Activated CD4-positive, alpha-beta T cell treated with anti-CD3 and anti-CD28 coated beads for 1 hour (primary cell): ENCODE data around the gene GPS1.

Experiments
- DNase-seq: peaks from one replicate; pipeline ENCODE4 v3.0.0-alpha.2; 2020

GPS1 gene

DNA sequence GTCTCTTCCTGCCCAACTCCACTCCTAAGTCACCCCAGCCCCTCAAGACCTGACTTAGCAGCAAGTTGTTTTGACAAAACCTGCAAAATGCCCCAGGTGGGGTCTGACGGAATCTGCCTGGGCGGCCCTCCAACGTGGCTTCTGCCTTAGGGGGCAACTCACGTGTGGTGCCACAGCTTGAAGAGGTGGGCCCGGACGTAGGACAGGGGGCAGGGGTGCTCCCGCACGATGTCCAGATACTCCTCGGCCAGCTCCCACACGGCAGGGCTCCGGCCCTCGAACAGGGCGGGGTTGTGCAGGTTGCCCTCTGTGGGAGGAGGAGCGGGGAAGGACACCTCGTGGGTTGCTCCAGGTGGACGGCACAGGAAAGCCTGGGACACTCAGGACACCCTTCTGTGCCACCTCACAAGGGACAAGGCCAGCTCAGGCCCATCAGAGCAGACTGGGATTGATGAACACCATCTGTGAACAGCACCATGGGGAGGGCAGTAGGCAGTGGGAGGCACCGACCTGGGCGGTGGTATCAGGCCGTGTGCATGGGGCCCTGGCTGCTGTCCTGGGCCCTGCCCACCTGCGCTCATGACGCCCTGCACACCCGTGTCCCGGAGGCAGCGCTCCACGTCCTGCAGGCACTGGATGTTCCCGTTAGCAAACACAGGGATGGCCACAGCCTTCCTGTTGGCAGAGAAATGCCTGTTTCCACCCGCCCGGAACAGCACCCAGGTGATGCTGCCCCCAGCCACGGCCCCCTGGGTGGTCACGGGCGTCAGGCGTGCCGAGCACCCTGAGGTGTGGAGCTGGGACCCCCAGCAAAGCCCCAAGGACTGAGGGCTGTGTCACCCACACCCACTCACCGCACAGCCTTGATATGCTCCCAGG lies 9.6 kb downstream of the GPS1 start:
- DNase-seq: no peak

DNA sequence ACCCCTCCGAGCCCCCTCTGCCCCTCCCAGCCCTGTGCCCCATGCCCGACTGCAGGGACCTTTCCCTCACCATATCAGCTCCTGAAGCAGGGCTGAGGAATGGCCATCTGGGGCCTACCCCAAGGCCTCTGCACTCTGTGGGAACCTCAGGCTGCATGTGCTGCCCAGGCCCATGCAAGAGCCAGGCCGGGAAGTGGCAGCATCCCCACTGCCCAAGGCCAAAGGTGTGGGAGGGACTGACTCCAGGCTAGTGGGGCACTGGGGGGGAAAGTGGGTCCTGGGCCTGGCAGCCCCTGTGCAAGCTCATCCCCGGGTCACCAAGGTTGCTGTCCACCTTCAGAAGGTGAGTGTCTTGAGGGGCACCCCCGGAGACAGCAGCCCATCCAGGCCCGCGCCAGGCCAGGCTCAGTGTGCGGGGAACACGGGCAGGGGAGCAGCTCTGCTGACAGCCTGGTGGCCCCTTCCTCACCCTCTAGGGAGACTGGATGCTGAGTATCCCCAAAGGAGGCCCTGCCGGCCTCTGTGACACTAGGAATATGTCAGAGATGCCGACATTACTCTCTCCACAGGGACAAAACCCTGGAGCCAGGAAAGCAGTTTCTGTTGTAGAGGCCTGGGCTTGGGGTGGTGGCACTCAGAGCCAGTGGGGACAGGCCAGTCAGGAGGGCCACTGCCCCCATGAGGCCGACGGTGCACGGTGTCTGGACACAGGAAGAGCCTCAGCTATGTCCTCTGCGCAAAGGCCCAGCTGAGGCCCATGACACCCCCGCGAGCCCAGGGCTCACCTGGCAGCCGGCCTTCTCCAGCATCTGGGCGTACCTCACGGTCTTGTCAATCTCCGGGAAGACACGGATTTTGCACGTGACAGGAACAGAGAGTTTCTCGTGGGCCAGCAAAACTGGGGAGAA lies 10.6 kb downstream of the GPS1 start:
- no peak for DNase-seq

DNA sequence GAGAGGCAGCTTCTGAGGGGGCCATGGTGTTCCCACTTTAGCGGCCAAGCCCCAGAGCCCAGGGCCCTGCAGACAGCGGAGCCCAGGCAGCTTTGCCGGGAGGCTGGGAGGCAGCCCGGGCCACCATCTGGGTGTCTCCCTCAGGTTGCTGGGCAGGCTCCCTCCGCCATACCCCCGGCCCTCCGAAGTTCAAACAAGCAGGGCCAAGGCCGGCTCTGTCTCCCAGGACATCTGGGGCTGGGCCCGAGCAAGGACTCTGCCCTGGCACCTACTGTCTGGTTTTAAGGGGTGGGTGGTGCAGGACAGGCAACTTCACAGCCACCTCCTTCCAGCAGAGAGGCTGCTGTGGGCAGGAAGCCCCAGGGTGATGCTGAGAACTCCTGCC lies 11.3 kb downstream of the GPS1 start:
- DNase-seq: no peak

DNA sequence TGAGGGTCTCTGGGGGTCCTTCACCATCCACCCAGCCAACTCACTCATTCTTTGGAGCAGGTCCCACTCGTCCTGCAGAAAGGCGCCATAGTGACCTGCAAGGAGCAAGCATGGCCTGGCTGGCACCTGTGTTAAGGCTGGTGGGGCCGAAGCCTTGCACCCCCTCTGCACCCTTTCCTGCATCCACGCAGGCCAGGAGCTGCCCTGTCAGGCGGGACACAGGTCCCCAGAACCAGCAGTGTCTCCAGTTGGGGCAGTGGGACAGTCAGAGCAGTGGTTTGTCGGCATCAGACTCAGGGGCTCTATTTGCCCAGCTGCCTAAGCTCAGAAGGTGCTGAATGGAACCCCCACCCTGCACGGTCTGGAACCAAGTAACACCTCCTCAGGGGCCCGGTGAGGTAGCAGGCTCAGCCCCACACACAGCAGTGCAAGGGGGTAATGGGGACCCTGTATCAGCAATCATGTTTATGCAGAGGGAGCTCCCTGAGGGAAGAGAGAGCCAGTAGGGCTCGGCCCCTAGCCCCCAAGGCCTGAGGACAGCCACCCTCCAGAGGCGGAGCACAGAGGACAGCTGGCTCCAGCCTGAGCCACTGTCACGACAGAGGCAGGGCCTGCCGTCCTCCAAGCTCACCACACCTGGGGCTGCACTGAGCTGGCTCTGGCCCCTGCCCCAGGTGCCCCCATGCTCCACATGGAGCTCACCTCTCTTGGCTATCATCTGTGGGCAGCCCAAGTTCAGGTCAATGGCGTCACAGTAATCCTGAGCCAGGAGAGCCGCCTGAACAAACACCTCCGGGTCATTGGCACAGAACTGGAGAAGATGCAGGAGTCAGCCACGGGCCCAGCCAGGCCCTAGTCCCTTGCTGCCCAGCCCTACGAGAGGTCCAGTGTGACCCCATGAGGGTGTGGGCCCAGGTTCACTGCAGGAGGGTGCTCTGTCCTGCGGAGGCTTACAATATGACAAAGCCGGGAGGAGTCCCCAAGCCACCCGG lies 12.0 kb downstream of the GPS1 start:
- no peak for DNase-seq

DNA sequence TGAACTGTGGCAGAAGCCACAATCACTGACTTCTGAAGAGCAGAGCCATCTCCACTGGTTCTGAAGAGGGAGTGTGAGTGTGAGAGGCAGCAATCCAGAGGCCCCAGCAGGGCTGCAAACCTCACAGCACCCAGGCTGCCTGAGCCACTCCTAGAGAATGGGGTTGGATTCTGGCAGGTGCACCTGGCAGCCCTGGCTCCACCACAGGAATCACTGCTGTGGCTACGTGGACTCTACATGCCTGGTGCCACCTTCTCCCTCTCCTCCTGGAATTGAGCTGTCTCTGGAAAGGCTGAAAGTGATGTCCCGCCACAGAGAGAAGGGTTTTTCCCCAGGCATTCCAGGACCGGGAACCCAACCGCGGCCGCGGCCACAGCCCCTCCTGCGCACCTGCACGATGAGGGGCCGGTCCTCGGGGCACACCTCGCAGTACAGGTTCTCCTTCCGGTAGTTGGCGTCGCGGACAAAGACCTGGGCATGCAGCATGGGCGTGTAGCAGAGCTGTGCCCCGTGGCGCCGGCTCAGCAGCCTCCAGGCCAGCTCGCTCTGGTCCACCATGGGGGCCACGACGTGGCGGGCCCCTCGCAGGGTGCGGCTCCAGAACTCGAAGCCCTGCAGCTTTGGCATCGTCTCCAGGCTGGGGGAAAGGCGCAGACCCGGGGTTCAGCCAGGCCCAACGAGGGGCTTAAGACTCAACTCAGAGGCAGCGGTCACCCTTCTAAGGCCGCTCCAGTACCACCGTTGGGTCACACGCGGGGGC lies 12.9 kb downstream of the GPS1 start:
- no peak for DNase-seq

DNA sequence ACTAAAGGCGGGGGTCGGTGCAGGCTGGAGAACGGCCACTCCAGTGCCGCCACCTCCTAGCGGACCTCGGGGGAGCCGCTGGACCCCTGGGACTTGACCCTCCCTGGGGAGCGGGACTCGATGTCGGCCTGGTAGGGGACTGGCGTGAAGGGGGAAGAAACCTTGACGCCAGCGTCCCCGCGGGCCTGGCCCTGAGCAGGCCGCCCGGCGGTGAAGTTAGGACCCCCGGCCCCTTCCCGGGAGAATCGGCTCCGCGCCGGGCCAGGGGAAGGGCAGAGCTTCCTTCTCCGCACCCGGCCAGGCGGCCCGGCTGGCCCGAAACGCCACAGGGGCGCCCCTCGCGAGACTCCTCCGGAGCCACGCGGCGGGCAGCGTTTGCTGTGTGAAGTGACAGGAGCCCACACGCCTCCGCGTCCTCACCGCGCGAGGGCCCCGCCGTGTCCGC lies 13.5 kb downstream of the GPS1 start:
- peak; percentile 23 for DNase-seq

DNA sequence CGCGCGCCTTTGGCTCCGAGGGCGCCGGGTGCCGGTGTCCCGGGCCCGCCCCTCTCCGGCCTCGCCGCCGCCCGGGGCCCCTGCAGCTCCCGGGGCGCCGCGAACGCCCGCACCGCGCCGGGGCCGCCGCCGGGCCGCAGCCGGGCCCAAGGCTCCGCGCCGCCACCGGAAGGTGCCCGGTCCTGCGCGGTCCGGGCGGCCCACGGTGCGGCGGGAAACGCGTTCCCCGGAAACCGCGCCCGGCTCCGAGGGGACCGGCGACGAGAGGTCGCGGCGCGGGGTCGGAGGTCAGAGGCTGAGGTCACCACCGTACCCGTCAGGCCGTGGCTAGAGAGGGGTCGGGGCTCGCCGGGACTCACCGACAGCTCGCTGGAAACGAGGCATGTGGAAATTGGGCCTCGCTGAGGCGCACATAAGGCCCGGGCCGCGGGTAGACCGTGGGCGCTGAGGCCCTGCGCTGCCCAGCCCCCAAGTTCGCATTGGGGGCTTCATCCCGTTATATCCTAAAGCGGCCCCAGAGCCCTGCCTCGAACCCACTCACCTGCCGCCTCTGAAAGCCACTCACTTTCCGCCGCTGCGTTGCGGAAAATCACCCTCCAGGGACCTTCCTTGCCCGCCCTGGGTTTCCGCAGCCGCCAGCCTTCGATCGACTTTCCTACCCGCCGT lies 14.1 kb downstream of the GPS1 start, which contains the start of gene DUS1L:
TSS of gene DUS1L (minus strand) at position 167 of the 666 bp plus-strand sequence. CDS start 745 bp downstream, outside the sequence.
- DNase-seq: peak; percentile 65

DNA sequence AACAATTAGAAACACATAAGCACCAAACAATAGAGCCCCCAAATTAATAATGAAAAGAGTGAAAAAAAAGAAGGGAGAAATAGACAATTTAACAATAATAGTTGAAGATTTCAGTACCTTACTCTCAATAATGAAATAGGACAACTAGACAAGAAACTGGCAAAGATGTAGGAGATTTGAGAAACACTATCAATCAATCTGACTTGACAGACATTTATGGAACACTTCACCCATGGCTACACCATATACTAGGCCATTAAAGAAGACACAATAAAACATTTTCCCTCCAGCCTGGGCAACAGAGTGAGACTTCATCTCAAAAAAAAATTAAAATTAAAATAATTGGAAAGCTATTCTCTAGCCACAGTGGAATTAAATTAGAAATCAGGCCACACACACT lies 18.9 kb downstream of the GPS1 start:
- DNase-seq: no peak

DNA sequence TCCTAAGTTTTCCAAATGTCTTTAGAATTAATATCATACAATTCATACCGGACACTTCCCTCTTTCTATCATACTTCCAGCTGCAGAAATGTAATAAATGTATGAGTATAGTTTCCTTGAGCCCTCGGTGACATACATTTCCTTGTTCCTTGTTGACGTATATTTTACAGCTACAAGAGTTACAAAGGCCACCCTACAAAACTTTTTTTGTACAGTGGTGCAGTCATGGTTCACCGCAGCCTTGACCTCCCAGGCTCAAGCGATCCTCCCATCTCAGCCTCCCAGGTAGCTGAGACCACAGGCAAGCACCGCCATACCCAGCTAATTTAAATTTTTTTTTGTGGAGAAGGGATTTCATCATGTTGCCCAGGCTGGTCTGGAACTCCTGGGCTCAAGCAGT lies 21.1 kb downstream of the GPS1 start:
- DNase-seq: no peak

DNA sequence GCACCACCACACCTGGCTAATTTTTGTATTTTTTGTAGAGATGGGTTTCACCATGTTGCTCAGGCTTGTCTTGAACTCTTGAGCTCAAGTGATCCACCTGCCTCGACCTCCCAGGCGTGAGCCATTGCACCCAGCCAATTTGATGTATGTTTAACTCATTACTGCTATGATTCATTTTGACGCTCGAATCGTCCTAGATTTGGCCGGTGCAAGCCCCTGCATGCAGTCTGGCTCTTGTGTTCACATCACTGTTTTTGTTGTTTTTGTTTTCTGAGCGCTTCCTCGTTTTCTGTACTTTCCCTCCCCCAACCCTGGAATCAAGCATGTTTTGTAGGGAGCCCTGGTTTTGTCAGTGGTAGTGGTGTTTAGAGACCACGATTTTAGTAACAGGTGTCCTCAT lies 21.7 kb downstream of the GPS1 start:
- DNase-seq: no peak

DNA sequence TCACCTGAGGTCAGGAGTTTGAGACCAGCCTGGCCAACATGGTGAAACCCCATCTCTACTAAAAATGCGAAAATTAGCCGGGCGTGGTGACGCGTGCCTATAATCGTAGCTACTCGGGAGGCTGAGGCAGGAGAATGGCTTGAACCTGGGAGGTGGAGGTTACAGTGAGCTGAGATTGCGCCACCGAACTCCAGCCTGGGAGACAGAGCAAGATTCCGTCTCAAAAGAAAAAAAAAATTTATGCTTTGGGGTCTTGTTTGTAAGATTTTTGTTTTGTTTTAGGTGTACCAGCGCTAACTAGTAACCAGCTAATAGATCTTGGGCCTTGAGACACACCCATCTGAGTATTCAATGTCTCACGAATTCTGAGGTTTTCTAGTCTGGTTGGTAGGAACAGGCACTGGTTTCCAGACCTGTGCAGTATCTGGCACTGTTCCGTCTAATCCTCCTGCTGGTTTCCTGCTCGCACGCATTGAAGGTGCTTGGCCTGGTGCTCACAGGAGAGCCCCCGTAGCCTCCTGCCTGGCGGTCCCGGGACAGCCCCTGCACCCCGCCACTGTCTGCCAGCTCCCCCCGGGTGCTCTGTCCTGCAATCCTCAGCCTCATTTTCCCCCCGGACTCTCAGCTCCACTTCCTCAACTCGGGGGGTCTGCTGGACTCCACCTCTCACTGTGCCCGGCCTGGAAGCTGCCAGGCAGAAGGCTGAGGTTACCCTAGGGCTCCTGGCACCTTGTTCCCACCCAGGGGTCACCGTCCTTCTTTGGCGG lies 24.5 kb downstream of the GPS1 start:
- DNase-seq: no peak

DNA sequence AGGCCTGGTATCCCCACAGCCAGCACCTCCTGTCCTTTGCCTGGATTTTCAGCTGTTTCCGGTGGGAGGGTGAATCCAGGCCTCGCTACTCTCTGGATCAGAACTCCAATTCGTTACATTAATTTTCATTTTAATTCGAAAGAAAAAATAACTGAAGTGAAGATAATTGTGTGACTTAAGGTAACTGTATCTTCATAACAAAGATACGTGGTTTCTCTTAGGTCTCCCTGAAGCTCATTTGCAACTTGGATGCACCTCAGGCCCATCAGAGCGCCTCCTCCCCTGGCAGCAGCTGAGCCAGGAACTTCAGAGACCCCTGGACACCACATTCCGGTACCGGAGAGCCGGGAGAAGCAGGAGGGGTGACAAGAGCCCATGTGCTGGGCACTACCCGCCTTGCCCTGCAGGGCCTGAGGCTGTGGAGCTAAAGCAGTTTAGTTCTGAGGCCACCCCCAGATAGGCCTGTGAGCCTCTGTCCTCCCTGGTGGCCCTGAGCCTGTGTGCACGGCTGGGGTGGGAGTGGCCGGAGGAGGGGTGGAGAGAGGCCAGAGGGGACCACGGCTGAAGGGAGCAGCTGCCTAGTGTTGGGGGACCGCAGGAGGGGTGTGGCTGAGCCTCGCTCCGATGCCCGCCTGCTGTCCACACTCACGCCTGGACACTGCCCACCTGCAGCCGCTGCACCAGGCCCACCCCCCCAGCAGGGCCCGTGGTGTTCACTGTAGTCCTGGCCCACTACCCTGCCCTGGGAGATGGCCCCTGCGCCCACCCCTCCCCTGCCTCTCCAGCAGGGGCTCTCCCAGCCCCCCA lies 25.3 kb downstream of the GPS1 start:
- DNase-seq: no peak

DNA sequence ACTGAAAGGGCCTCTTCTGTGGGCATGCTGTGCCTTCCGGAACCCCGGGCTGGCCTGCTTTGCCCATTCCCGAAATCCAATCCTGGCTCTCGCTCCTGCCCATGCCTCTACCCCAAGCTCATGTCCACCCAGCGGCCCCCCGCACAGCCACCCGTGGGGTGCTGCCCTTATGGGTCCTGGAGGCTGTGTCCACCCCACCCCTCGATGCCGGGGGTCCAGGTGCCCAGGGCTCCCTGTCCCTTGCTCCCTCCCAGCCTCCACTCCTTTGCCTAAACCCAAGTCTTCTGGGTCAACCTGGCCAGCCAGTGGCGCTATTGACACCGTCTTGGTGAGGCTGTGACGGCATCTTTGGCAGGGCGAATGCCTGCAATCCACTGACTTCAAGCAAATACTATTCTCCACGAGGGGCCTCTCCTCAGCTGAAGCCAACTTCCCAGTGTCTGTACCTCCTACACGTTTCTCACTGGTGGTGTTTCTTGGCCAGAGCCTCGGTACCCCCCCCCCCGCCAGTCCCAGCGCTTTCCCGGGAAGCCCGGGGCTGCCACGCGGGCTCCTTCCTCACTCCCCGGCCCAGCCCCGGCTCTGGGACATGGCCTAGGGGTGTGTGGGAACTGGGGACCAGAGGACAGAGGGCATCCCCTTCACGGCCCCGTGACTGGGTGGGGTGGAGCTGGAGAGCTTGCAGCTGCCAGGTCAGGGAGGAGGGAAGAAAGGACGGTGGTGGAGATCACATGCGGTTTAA lies 26.1 kb downstream of the GPS1 start:
- DNase-seq: no peak

DNA sequence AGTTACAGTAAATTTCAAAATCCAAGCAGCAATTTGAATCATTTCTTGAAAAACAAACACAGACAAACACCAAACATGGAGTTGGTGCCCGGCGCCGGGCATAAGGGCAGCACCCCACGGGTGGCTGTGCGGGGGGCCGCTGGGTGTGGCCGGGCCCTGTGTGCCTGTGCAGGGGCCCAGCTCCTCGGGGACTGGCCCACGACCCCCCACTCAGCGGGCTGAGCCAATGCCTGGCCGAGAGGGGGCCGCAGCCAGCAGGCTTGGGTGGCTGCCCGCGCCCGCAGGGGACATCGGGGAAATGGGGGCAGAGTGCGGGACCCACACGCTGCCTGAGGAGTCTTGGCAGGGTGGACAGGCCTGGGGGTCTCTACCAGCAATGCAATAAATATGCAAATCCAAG lies 26.7 kb downstream of the GPS1 start:
- DNase-seq: no peak

DNA sequence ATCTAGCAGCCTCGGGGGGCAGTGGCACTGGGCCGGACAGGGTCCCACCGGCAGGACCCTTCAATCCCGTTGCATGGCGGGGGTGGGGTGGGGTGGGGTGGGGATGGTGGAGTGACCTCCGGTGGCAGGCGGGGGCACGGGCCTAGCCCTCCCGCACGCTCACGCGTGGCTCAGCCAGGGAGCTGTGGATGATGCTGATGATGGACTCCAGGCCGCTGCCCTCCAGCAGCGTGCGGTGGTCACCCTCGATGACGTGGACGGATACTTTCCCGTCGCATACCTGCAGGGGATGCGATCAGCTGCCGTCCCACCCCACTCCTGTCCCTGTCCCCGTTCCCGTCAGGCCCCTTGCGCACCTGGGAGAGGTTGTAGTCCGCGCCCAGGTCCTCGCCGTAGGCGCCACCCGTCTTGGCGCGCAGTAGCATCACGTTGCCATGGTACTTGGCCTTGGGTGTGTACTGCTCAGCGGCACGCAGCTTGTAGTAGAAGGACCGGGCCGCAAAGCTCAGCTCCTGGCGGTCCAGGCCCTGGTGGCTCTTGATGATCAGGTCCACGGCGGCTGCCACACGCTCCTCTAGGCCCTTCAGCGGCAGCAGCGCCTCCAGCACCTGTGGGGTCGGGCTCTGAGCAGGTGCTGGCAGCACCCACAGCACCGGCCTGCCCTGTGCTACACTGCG lies 27.4 kb downstream of the GPS1 start:
- DNase-seq: no peak

DNA sequence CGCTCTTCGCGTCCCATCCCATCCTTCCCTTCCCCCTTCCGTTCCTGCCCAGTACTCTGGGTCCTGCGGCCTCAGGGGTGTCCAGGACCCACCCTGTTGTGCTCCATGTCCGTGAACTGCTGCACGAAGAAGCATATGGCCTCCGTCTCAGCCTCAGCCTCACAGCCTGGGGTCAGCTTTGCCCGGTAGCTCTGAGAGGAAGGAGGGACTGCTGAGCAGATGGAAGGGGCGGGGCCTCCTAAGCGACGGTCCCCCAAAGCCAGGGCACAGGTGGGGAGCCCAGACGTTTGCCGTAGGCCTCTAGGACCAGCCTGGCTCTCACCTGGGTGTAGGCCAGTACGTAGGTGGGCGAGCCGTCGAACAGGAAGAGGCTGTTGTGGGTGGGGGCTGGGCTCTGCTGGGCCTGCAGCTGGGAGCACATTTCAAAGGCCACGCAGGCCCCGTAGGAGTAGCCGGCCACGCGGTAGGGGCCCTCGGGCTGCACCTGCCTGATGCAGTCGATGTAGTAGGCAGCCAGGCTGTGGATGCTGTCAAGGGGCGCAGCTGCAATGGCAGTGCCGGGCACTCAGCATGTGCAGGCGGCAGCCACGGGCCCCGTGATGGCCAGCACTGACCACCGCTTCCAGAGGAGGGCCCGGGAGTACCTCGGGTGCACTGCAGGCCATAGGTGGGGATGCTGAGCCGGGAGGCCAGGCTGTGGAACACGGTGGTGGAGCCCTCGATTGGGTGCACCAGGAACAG lies 28.5 kb downstream of the GPS1 start:
- no peak for DNase-seq

DNA sequence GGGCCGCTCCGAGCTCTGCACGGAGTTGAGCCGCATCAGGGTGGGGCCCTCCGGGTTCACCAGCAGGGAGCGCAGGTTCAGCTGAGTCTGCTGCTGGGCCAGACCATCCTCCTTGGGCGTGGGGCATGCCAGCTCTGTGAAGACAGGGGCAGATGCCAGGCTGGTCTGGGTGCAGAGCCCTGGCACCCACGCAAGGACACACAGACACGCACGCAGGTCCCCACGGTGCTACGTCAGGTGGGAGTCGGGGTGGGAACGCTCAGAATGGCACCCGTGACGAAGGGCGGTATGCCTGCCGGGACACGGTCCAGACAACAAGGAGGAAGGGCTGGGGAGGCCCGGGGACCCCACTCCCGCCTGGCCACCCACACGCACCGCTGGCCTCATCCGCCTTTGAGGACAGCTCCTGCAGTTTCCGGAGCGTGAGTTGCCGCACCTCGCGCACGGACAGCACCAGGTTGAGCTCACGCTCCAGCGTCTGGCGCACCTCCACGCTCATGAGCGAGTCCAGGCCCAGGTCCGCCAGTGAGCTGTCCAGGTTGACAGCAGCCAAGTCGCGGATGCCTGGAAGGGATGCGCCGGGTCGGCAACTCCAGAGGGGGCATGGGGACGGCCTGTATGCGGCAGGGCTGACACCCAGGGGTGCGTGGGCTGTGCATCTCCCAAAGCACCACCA lies 29.2 kb downstream of the GPS1 start:
- no peak for DNase-seq
